Astrocyte of the spinal cord (primary cell): ENCODE measurements around the gene ZNF217.
"Not testable (repeated sequence)": the region's sequence is repeated elsewhere in the genome, so short reads cannot be mapped to it uniquely, and the experiment has no call there.

ENCODE experiments used
- DNase-seq: peaks from one replicate; pipeline ENCODE4 v3.0.0; 2011; ENCODE audit warnings: low read depth, low spot score
- H3K4me3 ChIP-seq: 2 replicates; pipeline ENCODE4 v1.5.1; 2011; ENCODE audit warnings: low read depth, mild to moderate bottlenecking, low read length, moderate library complexity
- in situ Hi-C: cut with HindIII; loops from 2 replicates; pipeline ENCODE4 v1.10.0; 2017; ENCODE audit warnings: low sequenced_read_pairs
- TF ChIP-seq, protein P1 (sequence below): IDR thresholded peaks from 2 replicates; pipeline ENCODE4 v1.5.1; 2012; ENCODE audit warnings: low read depth, mild to moderate bottlenecking, low read length, inconsistent platforms

ZNF217 gene

DNA sequence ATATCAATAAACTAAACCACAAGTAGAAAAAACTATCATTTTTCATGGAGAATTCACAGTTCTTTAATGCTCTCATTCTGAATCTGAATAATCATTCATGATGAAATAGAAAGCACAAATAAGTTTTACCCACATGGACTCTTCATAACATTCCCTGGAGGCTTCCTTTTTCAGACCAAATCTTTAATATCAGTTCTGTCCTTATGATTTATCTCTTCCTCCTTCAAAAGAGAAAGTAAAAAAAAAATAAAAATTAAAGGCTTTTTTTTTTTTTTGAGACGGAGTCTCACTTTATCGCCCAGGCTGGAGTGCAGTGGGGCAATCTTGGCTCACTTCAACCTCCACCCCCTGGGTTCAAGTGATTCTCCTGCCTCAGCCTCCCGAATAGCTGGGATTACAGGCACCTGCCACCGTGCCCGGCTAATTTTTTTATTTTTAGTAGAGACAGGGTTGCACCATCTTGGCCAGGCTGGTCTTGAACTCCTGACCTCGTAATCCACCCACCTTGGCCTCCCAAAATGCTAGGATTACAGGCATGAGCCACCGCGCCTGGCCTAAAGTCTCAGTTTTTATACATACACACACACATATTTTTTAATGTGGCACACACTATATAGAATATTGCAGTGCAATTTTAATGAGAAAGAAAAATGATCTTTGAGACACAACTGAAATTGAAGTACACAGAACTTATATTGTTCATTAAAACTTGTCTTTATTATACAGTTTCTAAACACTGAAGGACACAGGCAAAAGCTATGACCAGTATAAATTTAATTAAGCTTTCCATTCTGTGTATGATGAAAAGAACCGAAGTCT lies 31.9 kb upstream of the ZNF217 start:
- no peak for DNase-seq
- in situ Hi-C loops, result no loop called here
- TF ChIP-seq, protein P1, sequence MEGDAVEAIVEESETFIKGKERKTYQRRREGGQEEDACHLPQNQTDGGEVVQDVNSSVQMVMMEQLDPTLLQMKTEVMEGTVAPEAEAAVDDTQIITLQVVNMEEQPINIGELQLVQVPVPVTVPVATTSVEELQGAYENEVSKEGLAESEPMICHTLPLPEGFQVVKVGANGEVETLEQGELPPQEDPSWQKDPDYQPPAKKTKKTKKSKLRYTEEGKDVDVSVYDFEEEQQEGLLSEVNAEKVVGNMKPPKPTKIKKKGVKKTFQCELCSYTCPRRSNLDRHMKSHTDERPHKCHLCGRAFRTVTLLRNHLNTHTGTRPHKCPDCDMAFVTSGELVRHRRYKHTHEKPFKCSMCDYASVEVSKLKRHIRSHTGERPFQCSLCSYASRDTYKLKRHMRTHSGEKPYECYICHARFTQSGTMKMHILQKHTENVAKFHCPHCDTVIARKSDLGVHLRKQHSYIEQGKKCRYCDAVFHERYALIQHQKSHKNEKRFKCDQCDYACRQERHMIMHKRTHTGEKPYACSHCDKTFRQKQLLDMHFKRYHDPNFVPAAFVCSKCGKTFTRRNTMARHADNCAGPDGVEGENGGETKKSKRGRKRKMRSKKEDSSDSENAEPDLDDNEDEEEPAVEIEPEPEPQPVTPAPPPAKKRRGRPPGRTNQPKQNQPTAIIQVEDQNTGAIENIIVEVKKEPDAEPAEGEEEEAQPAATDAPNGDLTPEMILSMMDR, result no peak

GRCh38 chr20:53624927-53625250 lies 31.2 kb upstream of the ZNF217 start:
- DNase-seq, in situ Hi-C loops, H3K4me3 ChIP-seq: not testable (repeated sequence)

More for the DNA sequence above, 31.9 kb upstream of the ZNF217 start:
- no peak overlapping the region for H3K4me3 ChIP-seq

GRCh38 chr20:53623454-53624211 lies 30.0 kb upstream of the ZNF217 start:
- TF ChIP-seq, protein P1, result no peak
- in situ Hi-C loops, result no loop called here
- peak; percentile 79 for DNase-seq
- H3K4me3 ChIP-seq, result peak overlapping the region; percentile 19

GRCh38 chr20:53623134-53623453 lies 29.5 kb upstream of the ZNF217 start:
- TF ChIP-seq, protein P1, result no peak
- H3K4me3 ChIP-seq, result no peak overlapping the region
- in situ Hi-C loops, result no loop called here
- DNase-seq, result no peak

DNA sequence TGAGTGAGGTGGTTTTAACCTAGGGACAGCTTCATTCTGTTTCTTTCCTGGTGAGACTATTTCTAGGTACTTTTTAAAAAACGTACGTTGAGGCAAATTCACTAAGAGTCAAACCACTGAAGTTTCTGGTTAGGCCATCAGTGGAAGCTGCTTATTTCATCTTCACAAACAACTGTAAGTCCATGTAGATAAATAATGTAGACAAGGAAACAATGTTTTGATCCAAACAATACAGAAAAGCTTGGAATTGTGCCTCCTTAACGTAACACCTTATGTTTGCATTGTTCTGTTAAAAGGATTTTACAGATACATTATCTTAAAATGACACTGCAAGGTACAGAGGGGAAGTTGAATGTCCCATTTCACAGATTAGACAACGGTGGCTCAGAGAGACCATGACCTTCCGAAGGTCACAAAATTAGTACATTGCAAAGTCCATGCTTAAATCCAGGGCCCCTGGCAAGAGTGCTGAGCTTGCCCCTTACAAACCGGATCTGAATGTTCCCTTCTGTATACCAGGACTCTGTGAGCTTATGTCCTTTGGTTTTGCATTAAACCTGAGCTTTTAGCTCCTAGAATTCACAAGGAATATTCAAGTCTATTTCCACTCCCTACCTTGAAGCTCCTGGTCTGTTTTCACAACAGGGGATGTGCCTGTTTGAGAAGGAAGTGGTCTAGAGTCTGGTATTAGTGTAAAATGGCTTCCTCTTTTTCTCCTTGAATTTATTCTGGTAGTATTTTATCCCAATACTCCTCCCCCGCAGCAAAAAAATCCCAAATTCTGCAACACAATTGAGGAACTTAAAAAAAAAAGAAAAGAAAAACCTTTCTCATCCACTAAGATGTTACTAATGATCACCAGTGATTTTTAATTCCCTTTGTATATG lies 28.9 kb upstream of the ZNF217 start:
- in situ Hi-C loops, result no loop called here
- peak; percentile 15 for DNase-seq
- H3K4me3 ChIP-seq, result no peak overlapping the region
- TF ChIP-seq, protein P1, result no peak

DNA sequence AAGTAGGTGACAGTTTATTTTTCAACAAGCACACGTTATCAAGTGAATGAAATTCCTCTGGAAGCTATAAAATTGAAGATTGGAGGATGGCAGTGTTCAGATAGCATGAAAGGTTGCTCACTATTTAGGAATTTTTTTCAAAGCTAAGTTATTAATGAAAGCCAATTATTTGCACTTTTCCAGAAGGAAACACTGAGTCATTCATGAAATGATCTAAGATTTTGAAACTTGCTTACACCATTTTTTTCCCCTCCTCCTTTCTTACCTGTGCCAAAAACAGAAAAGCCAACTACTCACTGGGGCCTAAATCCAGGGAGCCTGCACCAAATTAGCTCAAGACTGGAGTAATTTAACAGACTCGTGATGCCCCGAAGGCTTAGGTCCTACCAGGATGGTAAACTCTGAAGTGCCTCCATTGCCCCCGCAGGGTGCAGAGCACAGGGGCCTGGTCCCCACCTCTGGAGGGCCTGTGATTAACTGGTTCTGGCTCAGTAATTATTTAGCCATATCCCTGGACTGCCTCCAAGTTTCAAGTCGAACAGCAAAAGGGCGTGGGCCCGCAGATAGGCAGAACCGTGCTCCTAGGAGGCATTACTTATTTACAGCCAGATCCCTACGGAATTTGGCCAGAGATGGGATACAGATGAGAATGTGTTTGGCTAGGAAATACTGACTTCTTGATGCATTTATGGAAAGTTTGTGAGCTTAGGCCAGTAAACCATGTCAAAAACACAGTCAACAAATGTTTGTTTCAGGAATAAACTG lies 28.0 kb upstream of the ZNF217 start:
- peak; percentile 59 for DNase-seq
- in situ Hi-C loops, result no loop called here
- H3K4me3 ChIP-seq, result no peak overlapping the region
- TF ChIP-seq, protein P1, result no peak

DNA sequence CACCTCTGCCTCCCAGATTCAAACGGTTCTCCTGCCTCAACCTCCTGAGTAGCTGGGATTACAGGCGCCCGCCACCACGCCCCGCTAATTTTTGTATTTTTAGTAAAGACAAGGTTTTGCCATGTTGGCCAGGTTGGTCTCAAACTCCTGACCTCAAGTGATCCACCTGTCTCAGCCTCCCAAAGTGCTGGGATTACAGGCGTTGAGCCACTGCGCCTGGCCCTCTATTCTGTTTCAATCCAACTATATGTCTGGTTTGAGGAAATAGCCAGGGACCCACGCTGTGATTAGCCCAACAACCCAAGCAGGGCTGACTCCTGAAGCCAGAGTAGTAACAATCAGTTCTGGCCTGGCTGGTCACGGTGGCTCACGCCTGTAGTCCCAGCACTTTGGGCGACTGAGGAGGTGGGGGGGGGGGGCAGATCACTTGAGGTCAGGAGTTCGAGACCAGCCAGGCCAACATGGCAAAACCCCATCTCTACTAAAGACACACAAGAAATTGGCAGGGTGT lies 24.9 kb upstream of the ZNF217 start:
- in situ Hi-C loops, H3K4me3 ChIP-seq, DNase-seq: not testable (repeated sequence)
